Chondrocyte (in vitro differentiated cells): ENCODE data around the gene GJE1. TPM values are rescaled to one million over a fixed set of nuclear protein-coding genes. Genes with fewer than 3 reads are reported as not detected.
"Not testable (repeated sequence)": the region's sequence is repeated elsewhere in the genome, so short reads cannot be mapped to it uniquely, and the experiment has no call there.

Experiments
- DNase-seq: peaks from one replicate; pipeline ENCODE4 v3.0.0; 2021; ENCODE audit warnings: mixed read lengths, low spot score
- H3K27ac Mint-ChIP-seq: one replicate; pipeline ENCODE4 v1.8.0; 2021; ENCODE audit warnings: mild to moderate bottlenecking, moderate library complexity, mixed read lengths; ENCODE audit not compliant: unreplicated experiment
- H3K27me3 Mint-ChIP-seq: 2 replicates; pipeline ENCODE4 v1.8.0; 2021; ENCODE audit warnings: low read depth, mixed read lengths
- H3K36me3 Mint-ChIP-seq: 2 replicates; pipeline ENCODE4 v1.8.0; 2021; ENCODE audit warnings: low read depth, mixed read lengths
- H3K4me1 Mint-ChIP-seq: 2 replicates; pipeline ENCODE4 v1.8.0; 2021; ENCODE audit warnings: low read depth, mild to moderate bottlenecking, mixed read lengths
- H3K4me3 Mint-ChIP-seq: one replicate; pipeline ENCODE4 v1.8.0; 2021; ENCODE audit warnings: mild to moderate bottlenecking, moderate library complexity, mixed read lengths; ENCODE audit not compliant: unreplicated experiment
- H3K9me3 Mint-ChIP-seq: 2 replicates; pipeline ENCODE4 v1.8.0; 2021; ENCODE audit warnings: low read depth, mixed read lengths
- long read RNA-seq: library from polyadenylated mRNA; stranded (forward); transcript quantifications from one replicate; pipeline ENCODE4 v2.0.0, GENCODE V29; 2021
- total RNA-seq: library from RNA; stranded (reverse); gene quantifications from 3 replicates; pipeline ENCODE4 v1.2.1, GENCODE V29; 2021
- TF ChIP-seq, protein P1 (sequence below): fragments of 200-600 bp; sonication (generic); IDR thresholded peaks from 2 replicates; pipeline ENCODE4 v1.5.0; 2021; ENCODE audit warnings: antibody characterized with exemption, mild to moderate bottlenecking, moderate library complexity

The GJE1 gene, protein sequence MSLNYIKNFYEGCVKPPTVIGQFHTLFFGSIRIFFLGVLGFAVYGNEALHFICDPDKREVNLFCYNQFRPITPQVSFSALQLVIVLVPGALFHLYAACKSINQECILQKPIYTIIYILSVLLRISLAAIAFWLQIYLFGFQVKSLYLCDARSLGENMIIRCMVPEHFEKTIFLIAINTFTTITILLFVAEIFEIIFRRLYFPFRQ
- not detected in 3 replicates for total RNA-seq
- long read RNA-seq: 0 reads

DNA sequence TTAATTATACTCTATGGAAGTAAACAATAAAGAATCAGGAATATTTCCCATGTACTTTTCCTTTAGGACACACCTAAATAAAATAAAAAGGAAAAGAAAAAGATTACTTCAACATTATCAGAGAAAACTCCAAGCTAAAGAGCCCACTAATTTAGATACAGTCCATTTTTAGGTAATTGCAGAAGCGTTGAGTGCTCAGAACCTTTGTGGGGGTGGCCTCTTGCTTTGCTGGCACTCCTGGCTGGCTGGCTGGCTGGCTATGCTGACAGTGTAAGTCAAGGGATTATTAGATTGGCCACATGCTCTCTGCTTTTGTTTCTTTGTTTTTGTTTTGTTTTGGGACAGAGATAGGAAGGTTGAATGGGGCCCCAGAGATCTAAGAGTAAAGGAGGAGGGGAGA lies at the start of gene GJE1:
Gene GJE1 (plus strand): TSS at position 301 of the 400 bp plus-strand sequence. CDS start 234 bp downstream, outside the sequence.
- no peak for DNase-seq
- no peaks in the 10 kb centered on the region for H3K36me3 Mint-ChIP-seq
- TF ChIP-seq, protein P1, sequence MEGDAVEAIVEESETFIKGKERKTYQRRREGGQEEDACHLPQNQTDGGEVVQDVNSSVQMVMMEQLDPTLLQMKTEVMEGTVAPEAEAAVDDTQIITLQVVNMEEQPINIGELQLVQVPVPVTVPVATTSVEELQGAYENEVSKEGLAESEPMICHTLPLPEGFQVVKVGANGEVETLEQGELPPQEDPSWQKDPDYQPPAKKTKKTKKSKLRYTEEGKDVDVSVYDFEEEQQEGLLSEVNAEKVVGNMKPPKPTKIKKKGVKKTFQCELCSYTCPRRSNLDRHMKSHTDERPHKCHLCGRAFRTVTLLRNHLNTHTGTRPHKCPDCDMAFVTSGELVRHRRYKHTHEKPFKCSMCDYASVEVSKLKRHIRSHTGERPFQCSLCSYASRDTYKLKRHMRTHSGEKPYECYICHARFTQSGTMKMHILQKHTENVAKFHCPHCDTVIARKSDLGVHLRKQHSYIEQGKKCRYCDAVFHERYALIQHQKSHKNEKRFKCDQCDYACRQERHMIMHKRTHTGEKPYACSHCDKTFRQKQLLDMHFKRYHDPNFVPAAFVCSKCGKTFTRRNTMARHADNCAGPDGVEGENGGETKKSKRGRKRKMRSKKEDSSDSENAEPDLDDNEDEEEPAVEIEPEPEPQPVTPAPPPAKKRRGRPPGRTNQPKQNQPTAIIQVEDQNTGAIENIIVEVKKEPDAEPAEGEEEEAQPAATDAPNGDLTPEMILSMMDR: no peak
- H3K27ac Mint-ChIP-seq: no peak within 1 kb of the TSS
- peaks cover 9% of the 10 kb centered on the region for H3K9me3 Mint-ChIP-seq
- H3K4me1 Mint-ChIP-seq: no peaks in the 10 kb centered on the region
- H3K27me3 Mint-ChIP-seq: peaks cover 6% of the 10 kb centered on the region
- H3K4me3 Mint-ChIP-seq: no peak within 1 kb of the TSS

DNA sequence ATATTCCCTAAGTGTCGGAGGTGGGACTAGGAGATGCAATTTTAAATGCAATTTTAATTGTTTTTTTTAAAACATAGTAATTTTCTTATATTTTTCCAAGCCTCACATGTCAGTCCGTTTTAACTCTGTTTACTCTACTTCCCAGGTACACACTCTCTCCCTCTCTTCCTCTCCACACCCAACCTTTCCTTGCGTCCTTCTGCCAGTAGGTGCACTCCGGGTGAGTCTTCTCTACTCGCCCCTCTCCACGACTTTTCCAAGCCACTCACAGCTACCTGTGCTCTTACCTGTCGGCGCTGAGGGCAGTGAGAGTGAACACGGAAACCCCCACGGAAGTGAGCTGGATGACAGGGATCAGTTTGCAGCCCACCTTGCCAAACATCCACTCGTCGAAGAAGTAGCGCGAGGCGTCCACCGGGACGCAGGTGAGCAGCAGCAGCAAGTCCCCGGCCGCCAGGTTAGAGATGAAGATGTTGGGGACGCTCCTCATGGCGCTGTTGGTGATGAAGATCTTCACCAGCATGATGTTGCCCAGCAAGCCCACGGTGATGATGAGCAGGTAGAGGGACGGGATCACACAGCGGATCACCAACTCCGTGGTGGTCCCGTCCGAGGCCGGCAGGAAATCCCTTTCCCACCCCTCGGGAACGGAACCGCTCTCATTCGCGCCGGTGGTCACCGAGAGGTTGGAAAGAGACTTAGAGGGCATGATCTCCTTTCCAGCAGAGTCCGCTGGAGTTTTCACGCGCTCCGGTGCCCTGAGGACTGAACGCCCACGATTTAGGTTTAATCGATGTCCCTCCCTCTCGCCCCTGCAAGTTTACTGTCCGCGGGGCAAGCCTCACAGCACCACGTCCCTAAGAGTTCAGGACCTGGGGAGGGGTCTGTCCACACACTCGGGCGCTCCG lies 44.5 kb upstream of the GJE1 start:
- H3K27me3 Mint-ChIP-seq: peaks cover 8% of the 10 kb centered on the region
- no peaks in the 10 kb centered on the region for H3K9me3 Mint-ChIP-seq
- no peak overlapping the region for H3K27ac Mint-ChIP-seq
- H3K4me1 Mint-ChIP-seq: no peaks in the 10 kb centered on the region
- DNase-seq: peak; percentile 57
- no peaks in the 10 kb centered on the region for H3K36me3 Mint-ChIP-seq
- H3K4me3 Mint-ChIP-seq: no peak overlapping the region
- TF ChIP-seq, protein P1: no peak

DNA sequence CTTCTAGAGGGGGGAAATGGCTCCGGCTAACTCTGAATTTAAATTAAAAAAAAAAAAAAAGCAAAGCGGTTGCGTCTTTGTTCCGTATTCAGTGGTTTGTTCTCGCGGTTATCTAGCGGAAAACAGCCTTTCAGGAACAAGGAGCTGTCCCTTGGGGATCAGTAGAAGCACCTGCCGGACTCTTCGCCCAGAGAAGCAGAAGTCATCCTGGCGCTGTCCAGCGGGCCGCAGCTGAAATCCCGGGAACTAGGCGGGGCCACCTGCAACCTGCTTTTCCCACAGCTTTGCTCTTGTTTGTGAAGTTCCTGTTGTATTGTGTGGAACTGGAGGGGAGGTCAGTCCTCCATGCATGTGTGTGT lies 43.9 kb upstream of the GJE1 start:
- no peaks in the 10 kb centered on the region for H3K36me3 Mint-ChIP-seq
- H3K9me3 Mint-ChIP-seq: no peaks in the 10 kb centered on the region
- H3K4me3 Mint-ChIP-seq: no peak overlapping the region
- no peak for DNase-seq
- H3K27me3 Mint-ChIP-seq: peaks cover 8% of the 10 kb centered on the region
- TF ChIP-seq, protein P1: no peak
- no peaks in the 10 kb centered on the region for H3K4me1 Mint-ChIP-seq
- H3K27ac Mint-ChIP-seq: no peak overlapping the region

DNA sequence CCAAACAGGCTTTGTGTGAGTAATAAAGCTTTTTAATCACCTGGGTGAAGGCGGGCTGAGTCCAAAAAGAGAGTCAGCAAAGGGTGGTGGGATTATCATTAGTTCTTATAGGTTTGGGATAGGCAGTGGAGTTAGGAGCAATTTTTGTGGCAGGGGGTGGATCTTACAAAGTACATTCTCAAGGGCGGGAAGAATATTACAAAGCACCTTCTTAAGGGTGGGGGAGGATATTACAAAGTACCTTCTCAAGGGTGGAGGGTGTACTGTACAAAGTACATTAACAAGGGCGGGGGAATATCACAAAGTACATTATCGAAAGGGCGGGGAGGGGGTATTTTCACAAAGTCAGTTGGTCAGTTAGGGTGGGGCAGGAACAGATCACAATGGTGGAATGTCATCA lies 27.9 kb upstream of the GJE1 start:
- not testable (repeated sequence) for DNase-seq, H3K4me1 Mint-ChIP-seq, H3K27me3 Mint-ChIP-seq, H3K4me3 Mint-ChIP-seq, H3K9me3 Mint-ChIP-seq, H3K36me3 Mint-ChIP-seq, H3K27ac Mint-ChIP-seq

DNA sequence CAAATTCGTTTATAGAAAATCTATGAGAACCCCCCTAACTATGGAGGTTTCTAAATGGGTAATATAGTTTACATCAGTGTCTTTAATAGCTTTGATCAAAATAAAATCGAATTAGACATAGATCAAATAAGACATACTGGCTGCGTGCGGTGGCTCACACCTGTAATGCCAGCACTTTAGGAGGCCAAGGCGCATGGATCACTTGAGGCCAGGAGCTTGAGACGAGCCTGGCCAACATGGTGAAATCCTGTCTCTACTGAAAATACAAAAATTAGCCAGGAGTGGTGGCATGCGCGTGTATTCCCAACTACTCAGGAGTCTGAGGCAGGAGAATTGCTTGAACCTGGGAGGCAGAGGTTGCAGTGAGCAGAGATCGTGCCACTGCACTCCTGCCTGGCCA lies 21.9 kb upstream of the GJE1 start:
- not testable (repeated sequence) for H3K4me1 Mint-ChIP-seq, H3K27ac Mint-ChIP-seq, H3K27me3 Mint-ChIP-seq, DNase-seq, H3K4me3 Mint-ChIP-seq, H3K36me3 Mint-ChIP-seq, H3K9me3 Mint-ChIP-seq

DNA sequence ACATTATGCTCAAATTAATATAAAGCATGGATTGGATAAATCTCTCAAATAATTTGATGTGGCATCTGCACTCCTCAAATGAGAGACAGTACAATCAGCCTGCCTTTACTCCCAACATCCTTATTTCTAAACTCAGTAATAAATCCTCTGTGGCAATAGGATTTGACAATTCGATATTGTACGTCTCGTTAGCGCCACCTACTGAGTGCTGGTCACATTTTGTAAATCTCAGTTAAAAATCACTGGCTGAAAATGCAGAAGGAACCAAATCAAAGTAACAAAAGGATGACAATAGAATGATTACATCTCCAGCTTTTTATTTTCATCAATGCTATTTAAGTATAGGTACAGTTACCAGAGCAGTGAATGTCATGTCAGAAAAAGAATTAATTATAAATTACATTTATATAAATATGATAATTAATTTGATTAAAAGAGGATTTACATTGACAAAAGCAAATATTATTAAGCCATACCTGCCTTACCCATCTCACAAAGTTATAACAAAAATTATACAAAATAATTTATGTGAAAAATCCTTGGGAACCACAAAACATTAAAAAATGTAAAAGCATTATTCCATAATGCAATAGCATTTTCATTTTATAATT lies 20.2 kb upstream of the GJE1 start:
- Mint-ChIP-seq H3K9me3 (peaks cover 4% of the 10 kb centered on the region), H3K27ac (no peak overlapping the region), H3K27me3 (peaks cover 2% of the 10 kb centered on the region), H3K4me3 (no peak overlapping the region), H3K36me3 (no peaks in the 10 kb centered on the region), H3K4me1 (no peaks in the 10 kb centered on the region)
- TF ChIP-seq, protein P1: peak; percentile 93
- DNase-seq: no peak
